AG04449 (cell line): ENCODE data around the gene NUDT16L1.

Source experiments
- CTCF ChIA-PET: fragments of 350-600 bp; formaldehyde crosslinking; extraction: SDS; loops from one replicate; lab custom pipeline; 2021; ENCODE audit warnings: antibody characterized with exemption; lab: Yijun Ruan, JAX
- POLR2A ChIA-PET: fragments of 400-600, 350-600 bp; formaldehyde crosslinking; extraction: SDS; loops from one replicate; lab custom pipeline; 2020; ENCODE audit warnings: antibody characterized with exemption, inconsistent platforms; lab: Yijun Ruan, JAX
- DNase-seq: peaks from one replicate; pipeline ENCODE4 v3.0.0-alpha.2; 2010; ENCODE audit warnings: low read depth, low spot score
- H3K4me3 ChIP-seq: 2 replicates; pipeline ENCODE4 v1.5.1; 2011; ENCODE audit warnings: low read depth, mild to moderate bottlenecking, control low read depth, low read length
- CTCF ChIP-seq: IDR thresholded peaks from one replicate; pipeline ENCODE4 v1.5.1; 2011; ENCODE audit warnings: mild to moderate bottlenecking, moderate library complexity, low read length, control low read depth, inconsistent platforms; ENCODE audit not compliant: insufficient read depth; ENCODE audit errors: missing control alignments

The NUDT16L1 gene

DNA sequence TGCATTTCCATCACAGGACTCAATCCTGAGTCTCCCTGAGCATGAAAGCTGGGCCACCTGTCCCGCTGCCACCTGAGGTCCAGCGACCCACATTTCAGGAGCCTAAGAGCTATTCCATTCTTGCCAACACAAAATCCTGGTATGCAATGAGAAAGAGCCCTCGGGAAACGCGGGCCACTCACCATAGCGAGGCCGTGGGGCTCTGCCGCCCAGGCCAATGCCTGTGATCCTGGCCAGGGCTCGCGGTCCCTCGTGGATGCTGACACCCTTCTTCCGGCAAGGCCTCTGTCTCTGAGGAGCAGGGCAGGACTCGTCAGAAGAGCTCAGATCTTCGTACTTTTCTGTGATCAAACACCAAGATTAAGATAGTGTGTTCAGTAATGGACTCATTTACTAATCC, 11.6 kb downstream of the NUDT16L1 start:
- TF ChIP-seq CTCF = no peak
- ChIA-PET POLR2A (no interaction called here), CTCF (interaction anchor here (1.3 to 1.4 kb wide), 2 partner anchors 12 to 251 kb away, joined by 3 to 4 read pairs; no protein-coding TSS in a partner anchor)
- no peak overlapping the region for H3K4me3 ChIP-seq
- no peak for DNase-seq

DNA sequence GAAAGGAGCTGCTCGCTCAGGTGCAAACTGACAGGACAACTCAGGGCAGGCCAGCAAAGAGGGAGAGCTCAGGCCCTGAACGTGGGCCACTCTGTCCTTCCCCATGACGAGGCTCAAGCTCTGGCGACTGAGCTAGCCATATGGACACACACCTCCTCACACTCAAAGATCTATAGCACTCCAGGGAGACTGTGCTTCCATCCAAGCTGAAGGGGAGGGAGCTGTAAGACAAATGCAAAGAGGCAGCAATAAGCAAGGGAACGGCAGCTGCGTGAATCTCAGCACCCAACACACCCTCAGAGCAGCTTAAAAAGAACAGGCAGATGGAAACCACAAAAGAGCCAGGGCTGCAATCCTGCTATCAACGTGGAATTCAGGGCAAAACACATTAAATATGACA, 13.5 kb downstream of the NUDT16L1 start:
- H3K4me3 ChIP-seq = no peak overlapping the region
- CTCF ChIA-PET = interaction anchor here (0.7 to 1.1 kb wide), 2 partner anchors 11 to 249 kb away, joined by 3 to 4 read pairs; no protein-coding TSS in a partner anchor
- no peak for TF ChIP-seq CTCF
- DNase-seq = no peak
- POLR2A ChIA-PET = interaction anchor here (0.9 kb wide), 1 partner anchor 13 kb away, joined by 3 read pairs; no protein-coding TSS in a partner anchor

DNA sequence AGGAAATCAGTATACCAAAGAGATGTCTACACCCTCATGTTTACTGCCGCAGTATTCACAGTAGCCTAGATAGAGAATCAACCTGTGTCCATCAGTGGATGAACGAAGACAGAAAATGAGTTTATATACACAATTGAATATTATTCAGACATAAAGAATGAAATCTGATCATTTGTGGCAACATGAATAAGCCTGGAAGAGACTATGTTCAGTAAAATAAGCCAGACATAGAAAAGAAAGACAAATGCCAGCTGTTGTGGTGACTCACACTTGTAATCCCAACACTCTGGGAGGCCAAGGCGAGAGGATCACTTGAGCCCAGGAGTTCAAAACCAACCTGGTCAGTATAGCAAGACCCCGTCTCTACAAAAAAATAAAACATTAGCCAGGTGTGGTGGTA, 16.1 kb downstream of the NUDT16L1 start:
- ChIA-PET POLR2A (no interaction called here), CTCF (interaction anchor here (0.8 to 1.4 kb wide), 3 partner anchors 9 to 247 kb away, joined by 3 to 4 read pairs (median 4); no protein-coding TSS in a partner anchor)
- no peak overlapping the region for H3K4me3 ChIP-seq
- no peak for DNase-seq
- TF ChIP-seq CTCF = no peak

GRCh38 chr16:4713663-4714501, 20.5 kb downstream of the NUDT16L1 start:
- CTCF ChIA-PET = no interaction called here

GRCh38 chr16:4714996-4715395, 21.6 kb downstream of the NUDT16L1 start:
- no peak overlapping the region for H3K4me3 ChIP-seq
- ChIA-PET POLR2A (interaction anchor here (0.6 kb wide), 1 partner anchor 251 kb away, joined by 6 read pairs; no protein-coding TSS in a partner anchor), CTCF (no interaction called here)
- TF ChIP-seq CTCF = no peak
- DNase-seq = no peak

More at GRCh38 chr16:4713663-4714501, 20.5 kb downstream of the NUDT16L1 start:
- no peak for DNase-seq
- TF ChIP-seq CTCF = no peak
- H3K4me3 ChIP-seq = no peak overlapping the region
- POLR2A ChIA-PET = interaction anchor here (0.6 kb wide), 1 partner anchor 250 kb away, joined by 6 read pairs; no protein-coding TSS in a partner anchor

- POLR2A ChIA-PET = no interaction called here
Measured at GRCh38 chr16:4718466-4718865, 25.1 kb downstream of the NUDT16L1 start.

More at GRCh38 chr16:4718466-4718865, 25.1 kb downstream of the NUDT16L1 start:
- no peak for DNase-seq
- TF ChIP-seq CTCF = no peak
- CTCF ChIA-PET = no interaction called here
- no peak overlapping the region for H3K4me3 ChIP-seq
